Activated CD4-positive, alpha-beta T cell treated with anti-CD3 and anti-CD28 coated beads, Interleukin-2, amount 50 U/mL, for 1 hour (primary cell): Measurements from ENCODE around the gene SIMC1.

Experiments
- DNase-seq: peaks from one replicate; pipeline ENCODE4 v3.0.0-alpha.2; 2020

Gene SIMC1

GRCh38 chr5:176365351-176366231 lies 127.4 kb downstream of the SIMC1 start, which contains the start of gene ARL10:
ARL10 (plus strand) TSS chr5:176365487; CDS start chr5:176365564, 77 bp downstream.
- peak; percentile 41 for DNase-seq

- no peak for DNase-seq
These were observed 128.1 kb downstream of the SIMC1 start for GRCh38 chr5:176366232-176366894.

- DNase-seq: no peak
These were observed 130.5 kb downstream of the SIMC1 start for GRCh38 chr5:176368726-176369125.

GRCh38 chr5:176369934-176370711 lies 131.9 kb downstream of the SIMC1 start:
- DNase-seq: no peak

- DNase-seq: no peak
These were observed 133.7 kb downstream of the SIMC1 start for GRCh38 chr5:176371621-176372539.

GRCh38 chr5:176373100-176373818 lies 135.0 kb downstream of the SIMC1 start:
- DNase-seq: no peak

- no peak for DNase-seq
These were observed 141.7 kb downstream of the SIMC1 start for GRCh38 chr5:176379881-176380280.

- DNase-seq: no peak
These were observed 143.2 kb downstream of the SIMC1 start for GRCh38 chr5:176381423-176381822.

- DNase-seq: no peak
These were observed 143.8 kb downstream of the SIMC1 start for GRCh38 chr5:176381979-176382378.

- no peak for DNase-seq
These were observed 144.5 kb downstream of the SIMC1 start for GRCh38 chr5:176382721-176383120.

GRCh38 chr5:176383248-176383905 lies 145.2 kb downstream of the SIMC1 start:
- DNase-seq: no peak

GRCh38 chr5:176383961-176384360 lies 145.7 kb downstream of the SIMC1 start:
- no peak for DNase-seq

GRCh38 chr5:176384366-176384930 lies 146.2 kb downstream of the SIMC1 start:
- DNase-seq: no peak

- no peak for DNase-seq
These were observed 146.8 kb downstream of the SIMC1 start for GRCh38 chr5:176384991-176385390.

- DNase-seq: no peak
These were observed 148.3 kb downstream of the SIMC1 start for GRCh38 chr5:176386491-176386890.

- DNase-seq: no peak
These were observed 149.2 kb downstream of the SIMC1 start for GRCh38 chr5:176387384-176387925.

- DNase-seq: no peak
These were observed 149.8 kb downstream of the SIMC1 start for GRCh38 chr5:176388003-176388443.

GRCh38 chr5:176388444-176389134 lies 150.4 kb downstream of the SIMC1 start, which contains the start of the genes HIGD2A and NOP16:
HIGD2A (plus strand) TSS chr5:176388751; CDS start chr5:176388820, 69 bp downstream.
NOP16 (minus strand) TSS chr5:176388598; CDS start chr5:176388539, 59 bp downstream.
- peak; percentile 100 for DNase-seq
